Fibroblast of gingiva (primary cell): ENCODE measurements around the gene TMEM87B.
"Not testable (repeated sequence)": the region's sequence is repeated elsewhere in the genome, so short reads cannot be mapped to it uniquely, and the experiment has no call there.

ENCODE experiments used
- DNase-seq: peaks from one replicate; pipeline ENCODE4 v3.0.0-alpha.2; 2011; ENCODE audit warnings: low read depth

The TMEM87B gene

GRCh38 chr2:112073875-112074274, 18.8 kb downstream of the TMEM87B start:
- DNase-seq, result no peak

GRCh38 chr2:112074506-112074905, 19.4 kb downstream of the TMEM87B start:
- no peak for DNase-seq

- no peak for DNase-seq
Observed at GRCh38 chr2:112075490-112076260, 20.6 kb downstream of the TMEM87B start.

- DNase-seq, result no peak
Observed at GRCh38 chr2:112077814-112078213, 22.7 kb downstream of the TMEM87B start.

- no peak for DNase-seq
Observed at GRCh38 chr2:112081262-112081661, 26.2 kb downstream of the TMEM87B start.

- no peak for DNase-seq
Observed at GRCh38 chr2:112084689-112085374, 29.8 kb downstream of the TMEM87B start.

GRCh38 chr2:112085375-112085730, 30.3 kb downstream of the TMEM87B start:
- DNase-seq, result no peak

- DNase-seq, result no peak
Observed at GRCh38 chr2:112085916-112086669, 31.0 kb downstream of the TMEM87B start.

- no peak for DNase-seq
Observed at GRCh38 chr2:112087346-112088020, 32.4 kb downstream of the TMEM87B start.

GRCh38 chr2:112089375-112089774, 34.3 kb downstream of the TMEM87B start:
- DNase-seq, result no peak

- DNase-seq, result peak; percentile 30
Observed at GRCh38 chr2:112092286-112093041, 37.4 kb downstream of the TMEM87B start.

GRCh38 chr2:112093216-112093615, 38.1 kb downstream of the TMEM87B start:
- DNase-seq, result no peak

GRCh38 chr2:112095681-112096080, 40.6 kb downstream of the TMEM87B start:
- DNase-seq, result peak; percentile 38

GRCh38 chr2:112096098-112096497, 41.0 kb downstream of the TMEM87B start:
- DNase-seq, result no peak

GRCh38 chr2:112108178-112108832, 53.2 kb downstream of the TMEM87B start:
- DNase-seq, result no peak

- DNase-seq, result no peak
Observed at GRCh38 chr2:112109278-112109677, 54.2 kb downstream of the TMEM87B start.

- DNase-seq, result no peak
Observed at GRCh38 chr2:112110966-112111365, 55.9 kb downstream of the TMEM87B start.

GRCh38 chr2:112113354-112113753, 58.3 kb downstream of the TMEM87B start:
- not testable (repeated sequence) for DNase-seq

- no peak for DNase-seq
Observed at GRCh38 chr2:112118148-112118547, 63.1 kb downstream of the TMEM87B start.

- peak; percentile 40 for DNase-seq
Observed at GRCh38 chr2:112121682-112122254, 66.7 kb downstream of the TMEM87B start.

GRCh38 chr2:112129060-112129459, 74.0 kb downstream of the TMEM87B start:
- DNase-seq, result no peak
